ENCODE data around the gene GLIS1.

The GLIS1 gene

GRCh38 chr1:53689736-53690326 lies 49.1 kb downstream of the GLIS1 start:
- DNase-seq: no peak

- DNase-seq: no peak
Measured at GRCh38 chr1:53689223-53689622, 49.7 kb downstream of the GLIS1 start.

GRCh38 chr1:53688381-53689102 lies 50.4 kb downstream of the GLIS1 start:
- DNase-seq: no peak

- no peak for DNase-seq
Measured at GRCh38 chr1:53687901-53688300, 51.1 kb downstream of the GLIS1 start.

- DNase-seq: no peak
Measured at GRCh38 chr1:53687426-53687825, 51.5 kb downstream of the GLIS1 start.

GRCh38 chr1:53686965-53687267 lies 52.0 kb downstream of the GLIS1 start:
- DNase-seq: no peak

GRCh38 chr1:53686091-53686964 lies 52.6 kb downstream of the GLIS1 start:
- no peak for DNase-seq

GRCh38 chr1:53685272-53686051 lies 53.5 kb downstream of the GLIS1 start:
- DNase-seq: no peak

- DNase-seq: no peak
Measured at GRCh38 chr1:53684741-53685140, 54.2 kb downstream of the GLIS1 start.

- no peak for DNase-seq
Measured at GRCh38 chr1:53683986-53684740, 54.8 kb downstream of the GLIS1 start.

GRCh38 chr1:53682881-53683280 lies 56.1 kb downstream of the GLIS1 start:
- DNase-seq: no peak

GRCh38 chr1:53681977-53682685 lies 56.8 kb downstream of the GLIS1 start:
- peak; percentile 77 for DNase-seq

- DNase-seq: no peak
Measured at GRCh38 chr1:53681351-53681976, 57.5 kb downstream of the GLIS1 start.

GRCh38 chr1:53680868-53681267 lies 58.1 kb downstream of the GLIS1 start:
- no peak for DNase-seq

GRCh38 chr1:53678938-53679825 lies 59.8 kb downstream of the GLIS1 start:
- no peak for DNase-seq

GRCh38 chr1:53678507-53678906 lies 60.5 kb downstream of the GLIS1 start:
- DNase-seq: no peak

GRCh38 chr1:53678046-53678445 lies 60.9 kb downstream of the GLIS1 start:
- no peak for DNase-seq

GRCh38 chr1:53677486-53677885 lies 61.5 kb downstream of the GLIS1 start:
- no peak for DNase-seq

- no peak for DNase-seq
Measured at GRCh38 chr1:53672785-53673184, 66.2 kb downstream of the GLIS1 start.

- no peak for DNase-seq
Measured at GRCh38 chr1:53672243-53672642, 66.7 kb downstream of the GLIS1 start.

Data from NCI-H510A (cell line).